GM12878 (cell line): ENCODE data around the gene ANAPC4. TPM values are rescaled to one million over a fixed set of nuclear protein-coding genes. Genes with fewer than 3 reads are reported as not detected.
A peak's percentile ranks its signal among the peaks of the same experiment; 100 is the strongest.

Source experiments
- ATAC-seq: fragments of 200-7000 bp; cut with Tn5 transposase; 3 replicates; pipeline ENCODE4 v1.9.1; 2020; ENCODE audit warnings: mild to moderate bottlenecking, moderate library complexity
- Bru-seq: library from RNA; stranded (reverse); fragments of 400-500 nt; gene quantifications from one replicate; lab custom pipeline; 2021; lab: Mats Ljungman, UMichigan
- BruChase-seq, 2 experiments: library from RNA; stranded (reverse); fragments of 400-500 nt; gene quantifications; one replicate each; lab custom pipeline; 2021; lab: Mats Ljungman, UMichigan
- BruUV-seq: library from RNA; stranded (reverse); fragments of 400-500 nt; replicated peaks from 2 replicates; lab custom pipeline; 2021; lab: Mats Ljungman, UMichigan
- CTCF ChIA-PET: fragments of 300-600 bp; sonication (Branson Sonifier 250); formaldehyde crosslinking; extraction: SDS; loops from one replicate; lab custom pipeline; 2021; ENCODE audit warnings: inconsistent platforms; lab: Yijun Ruan, JAX
- POLR2A ChIA-PET: fragments of 350-600 bp; formaldehyde crosslinking; extraction: SDS; loops from one replicate; lab custom pipeline; 2021; ENCODE audit warnings: inconsistent platforms; lab: Charles Lee
- RAD21 ChIA-PET: fragments of 300-600 bp; sonication (Branson Sonifier 250); formaldehyde crosslinking; loops from one replicate; lab custom pipeline; 2023; ENCODE audit warnings: antibody characterized with exemption; ENCODE audit not compliant: unreplicated experiment; lab: Charles Lee
- SMC1A ChIA-PET: fragments of 300-600 bp; sonication (Branson Sonifier 250); formaldehyde crosslinking; loops from one replicate; lab custom pipeline; 2023; ENCODE audit not compliant: unreplicated experiment, uncharacterized antibody; lab: Charles Lee
- DNase-seq: peaks from one replicate; pipeline ENCODE4 v3.0.0-alpha.2; 2011; ENCODE audit warnings: low read depth, low spot score
- FAIRE-seq: peaks from 3 replicates; lab custom pipeline; 2011; peaks lifted over from hg19 to GRCh38; lab: Jason Lieb, UNC
- H2AFZ ChIP-seq: 2 replicates; pipeline ENCODE4 v1.6.0; 2011; ENCODE audit warnings: low read depth, low read length, control low read depth; ENCODE audit not compliant: control insufficient read depth
- H3K27ac ChIP-seq: 2 replicates; pipeline ENCODE4 v1.5.1; 2011; ENCODE audit warnings: control low read depth; ENCODE audit not compliant: control insufficient read depth, insufficient read depth
- H3K27me3 ChIP-seq, 2 experiments: replicated peaks in 1 of 2; 2 replicates each; pipeline versions ENCODE4 v1.6.0 to v1.6.1; 2011; ENCODE audit warnings: low read length in 1 of 2; ENCODE audit not compliant: control insufficient read depth in 2 of 2, insufficient read depth in 2 of 2
- H3K36me3 ChIP-seq, 2 experiments: 2 replicates each; pipeline ENCODE4 v1.5.1; 2011; ENCODE audit warnings: low read length in 1 of 2; ENCODE audit not compliant: control insufficient read depth in 2 of 2, insufficient read depth in 2 of 2
- H3K4me1 ChIP-seq: 2 replicates; pipeline ENCODE4 v1.6.1; 2011; ENCODE audit warnings: mild to moderate bottlenecking, low read length, moderate library complexity, mixed read lengths; ENCODE audit not compliant: control insufficient read depth, insufficient read depth
- H3K4me2 ChIP-seq: 2 replicates; pipeline ENCODE4 v1.6.0; 2011; ENCODE audit warnings: control low read depth; ENCODE audit not compliant: control insufficient read depth, insufficient read depth
- H3K4me3 ChIP-seq: fragments of 200-600 bp; sonication (generic); 2 replicates; pipeline ENCODE4 v1.5.1; 2016
- H3K79me2 ChIP-seq: 2 replicates; pipeline ENCODE4 v1.6.0; 2011; ENCODE audit warnings: low read length; ENCODE audit not compliant: control insufficient read depth, insufficient read depth
- H3K9ac ChIP-seq: 2 replicates; pipeline ENCODE4 v1.8.0; 2011; ENCODE audit warnings: low read length, control low read depth, mixed read lengths; ENCODE audit not compliant: control insufficient read depth, insufficient read depth
- H3K9me3 ChIP-seq: replicated peaks from 3 replicates; pipeline ENCODE4 v1.5.1; 2011; ENCODE audit warnings: mild to moderate bottlenecking, low read length; ENCODE audit not compliant: control insufficient read depth, insufficient read depth
- H4K20me1 ChIP-seq: 2 replicates; pipeline ENCODE4 v1.6.0; 2011; ENCODE audit not compliant: control insufficient read depth, insufficient read depth
- CREB1 ChIP-seq: IDR thresholded peaks from 2 replicates; pipeline ENCODE4 v1.6.1; 2012; ENCODE audit warnings: low read depth, mild to moderate bottlenecking, inconsistent platforms
- FOXK2 ChIP-seq: fragments of 450-650 bp; IDR thresholded peaks from 2 replicates; pipeline ENCODE4 v1.6.1; 2017; ENCODE audit warnings: mild to moderate bottlenecking, moderate library complexity
- JUNB ChIP-seq: IDR thresholded peaks from 2 replicates; pipeline ENCODE4 v1.6.1; 2016; ENCODE audit warnings: antibody characterized with exemption, mild to moderate bottlenecking
- JUND ChIP-seq: IDR thresholded peaks from 2 replicates; pipeline ENCODE4 v1.6.1; 2012; ENCODE audit warnings: low read depth, mild to moderate bottlenecking, low read length, improper control_type of control experiment, moderate library complexity
- MTA2 ChIP-seq: fragments of 450-650 bp; IDR thresholded peaks from 2 replicates; pipeline ENCODE4 v1.6.1; 2016; ENCODE audit warnings: low read depth, mild to moderate bottlenecking, moderate library complexity
- NFYB ChIP-seq: IDR thresholded peaks from 2 replicates; pipeline ENCODE4 v1.6.1; 2011; ENCODE audit warnings: low read depth, mild to moderate bottlenecking, low read length, improper control_type of control experiment, moderate library complexity; ENCODE audit not compliant: insufficient read depth
- NR2F1 ChIP-seq: fragments of 450-650 bp; conservative IDR thresholded peaks from 2 replicates; pipeline ENCODE4 v1.6.1; 2017; ENCODE audit warnings: mild to moderate bottlenecking
- RAD51 ChIP-seq: fragments of 450-650 bp; IDR thresholded peaks from 2 replicates; pipeline ENCODE4 v1.6.1; 2016; ENCODE audit warnings: moderate library complexity, mild to moderate bottlenecking, inconsistent platforms
- RELA ChIP-seq: fragments of 450-650 bp; IDR thresholded peaks from 2 replicates; pipeline ENCODE4 v1.8.0; 2014; ENCODE audit warnings: borderline replicate concordance; ENCODE audit not compliant: partially characterized antibody
- WGBS: methylation state at CpG from one replicate; pipeline ENCODE4 v1.1.6; 2016; ENCODE audit warnings: low lambda C conversion rate; ENCODE audit not compliant: insufficient replicate concordance, insufficient coverage; ENCODE audit errors: missing lambda C conversion rate; 5-methylcytosine and 5-hydroxymethylcytosine counted together
- in situ Hi-C: fragments of 300-500 bp; cut with MboI; formaldehyde crosslinking; loops from 9 replicates; pipeline ENCODE4 v1.14.3; 2018; ENCODE audit warnings: mixed read lengths
- intact Hi-C: fragments of 100-400 bp; cut with micrococcal nuclease; formaldehyde crosslinking; loops from one replicate; pipeline ENCODE4 v1.14.2; 2022; ENCODE audit not compliant: unreplicated experiment
- long read RNA-seq, 2 experiments: library from polyadenylated mRNA; unstranded; transcript quantifications; one replicate each; pipeline ENCODE4 v2.0.0, GENCODE V29; 2019 to 2020
- polyA minus RNA-seq, 3 experiments: library from RNA; depleted of rRNA, polyadenylated mRNA; stranded (reverse); fragments of >200 nt; gene quantifications; 2 replicates each; pipeline ENCODE4 v1.2.3, GENCODE V29; 2011
- polyA plus RNA-seq, 11 experiments: library from polyadenylated mRNA; depleted of rRNA in 4 of 11; unstranded in 6 of 11; stranded (reverse) in 5 of 11; fragments of >200 nt; fragmentation: Nextera tagmentation in 4 of 11; fragmentation: Illumina TruSeq in 1 of 11; extraction: Ambion mirVana in 4 of 11; extraction: Trizol in 1 of 11; gene quantifications; 1 replicate in 1 of 11; 2 replicates in 10 of 11; pipeline versions ENCODE4 v1.2.1 to v1.2.3, GENCODE V29; 2011 to 2016; ENCODE audit warnings: inconsistent platforms in 2 of 11, missing spikeins in 2 of 11, low read depth in 1 of 11
- total RNA-seq, 4 experiments: library from RNA; depleted of rRNA in 3 of 4; stranded (reverse); fragments of >200 nt in 3 of 4; fragmentation: Illumina TruSeq in 1 of 4; extraction: Trizol in 1 of 4; gene quantifications; 2 replicates each; pipeline versions ENCODE4 v1.2.1 to v1.2.3, GENCODE V29; 2013 to 2021
- TF ChIP-seq, protein P1 (sequence below): IDR thresholded peaks from 2 replicates; pipeline ENCODE4 v1.6.1; 2011; ENCODE audit warnings: borderline replicate concordance, low read depth, mild to moderate bottlenecking, moderate library complexity, low read length; ENCODE audit not compliant: insufficient read depth, poor library complexity, severe bottlenecking
- TF ChIP-seq, protein P2 (sequence below): IDR thresholded peaks from 2 replicates; pipeline ENCODE4 v1.6.1; 2011; ENCODE audit warnings: low read depth, low read length, improper control_type of control experiment, borderline replicate concordance

ANAPC4 gene, protein sequence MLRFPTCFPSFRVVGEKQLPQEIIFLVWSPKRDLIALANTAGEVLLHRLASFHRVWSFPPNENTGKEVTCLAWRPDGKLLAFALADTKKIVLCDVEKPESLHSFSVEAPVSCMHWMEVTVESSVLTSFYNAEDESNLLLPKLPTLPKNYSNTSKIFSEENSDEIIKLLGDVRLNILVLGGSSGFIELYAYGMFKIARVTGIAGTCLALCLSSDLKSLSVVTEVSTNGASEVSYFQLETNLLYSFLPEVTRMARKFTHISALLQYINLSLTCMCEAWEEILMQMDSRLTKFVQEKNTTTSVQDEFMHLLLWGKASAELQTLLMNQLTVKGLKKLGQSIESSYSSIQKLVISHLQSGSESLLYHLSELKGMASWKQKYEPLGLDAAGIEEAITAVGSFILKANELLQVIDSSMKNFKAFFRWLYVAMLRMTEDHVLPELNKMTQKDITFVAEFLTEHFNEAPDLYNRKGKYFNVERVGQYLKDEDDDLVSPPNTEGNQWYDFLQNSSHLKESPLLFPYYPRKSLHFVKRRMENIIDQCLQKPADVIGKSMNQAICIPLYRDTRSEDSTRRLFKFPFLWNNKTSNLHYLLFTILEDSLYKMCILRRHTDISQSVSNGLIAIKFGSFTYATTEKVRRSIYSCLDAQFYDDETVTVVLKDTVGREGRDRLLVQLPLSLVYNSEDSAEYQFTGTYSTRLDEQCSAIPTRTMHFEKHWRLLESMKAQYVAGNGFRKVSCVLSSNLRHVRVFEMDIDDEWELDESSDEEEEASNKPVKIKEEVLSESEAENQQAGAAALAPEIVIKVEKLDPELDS
- total RNA-seq (2013; cell fraction: nucleolus; rRNA removed): 105 and 107 TPM in 2 replicates
- total RNA-seq (2014; rRNA removed) (27.8 and 29.8 TPM in 2 replicates), total RNA-seq (2014; rRNA removed; fragmentation: Illumina TruSeq; extraction: Trizol) (31.5 and 36.2 TPM in 2 replicates), total RNA-seq (2021) (27.6 and 28.2 TPM in 2 replicates), polyA plus RNA-seq (2011; rRNA removed) (31.6 and 58.9 TPM in 2 replicates), polyA plus RNA-seq (2014; fragmentation: Illumina TruSeq; extraction: Trizol) (40.1 and 51.2 TPM in 2 replicates), polyA plus RNA-seq (2014; fragmentation: Nextera tagmentation; extraction: Ambion mirVana) (10 to 100 TPM; 16.3 to 17.0 TPM), polyA plus RNA-seq (2014; rRNA removed) (24.5 and 27.0 TPM in 2 replicates), polyA plus RNA-seq (2016; fragmentation: Nextera tagmentation; extraction: Ambion mirVana) (10 to 100 TPM; 44.3 to 50.2 TPM), polyA minus RNA-seq (2011; rRNA and poly(A)+ RNA removed) (14.3 and 17.7 TPM in 2 replicates), Bru-seq, nascent RNA (percentile 80 among the genes with signal in this experiment), BruChase-seq, experiment 1, labeled RNA remaining after a 6-hour chase (percentile 92 among the genes with signal in this experiment), BruChase-seq, experiment 2, labeled RNA remaining after a 2-hour chase (percentile 92 among the genes with signal in this experiment)
- polyA plus RNA-seq (2011; ENCODE audit: low read depth): 15.3 TPM
- 8.5 and 8.8 TPM in 2 replicates for polyA plus RNA-seq (2011; cell fraction: cytosol; rRNA removed)
- 67.5 and 81.8 TPM in 2 replicates for polyA plus RNA-seq (2011; cell fraction: nucleus; rRNA removed)
- polyA plus RNA-seq (2012): 15.2 and 18.6 TPM in 2 replicates
- polyA minus RNA-seq (2011; cell fraction: cytosol; rRNA and poly(A)+ RNA removed): 4.8 and 9.6 TPM in 2 replicates
- 22.8 and 37.2 TPM in 2 replicates for polyA minus RNA-seq (2011; cell fraction: nucleus; rRNA and poly(A)+ RNA removed)
- long read RNA-seq, experiment 1, transcript ANAPC4-201 (29 exons, 2,685 nt): major isoform, 18 of 33 reads
- long read RNA-seq, experiment 1, partial matches to known transcripts: 7 of 33 reads
- long read RNA-seq, experiment 1, other reads (novel, unspliced or antisense): 8 of 33 reads
- long read RNA-seq, experiment 2, transcript ANAPC4-201 (29 exons, 2,685 nt): major isoform, 105 of 200 reads
- long read RNA-seq, experiment 2, transcript ANAPC4-210 (29 exons, 2,599 nt): minor isoform, 15 of 200 reads
- long read RNA-seq, experiment 2, partial matches to known transcripts: 46 of 200 reads
- long read RNA-seq, experiment 2, other reads (novel, unspliced or antisense): 34 of 200 reads

DNA sequence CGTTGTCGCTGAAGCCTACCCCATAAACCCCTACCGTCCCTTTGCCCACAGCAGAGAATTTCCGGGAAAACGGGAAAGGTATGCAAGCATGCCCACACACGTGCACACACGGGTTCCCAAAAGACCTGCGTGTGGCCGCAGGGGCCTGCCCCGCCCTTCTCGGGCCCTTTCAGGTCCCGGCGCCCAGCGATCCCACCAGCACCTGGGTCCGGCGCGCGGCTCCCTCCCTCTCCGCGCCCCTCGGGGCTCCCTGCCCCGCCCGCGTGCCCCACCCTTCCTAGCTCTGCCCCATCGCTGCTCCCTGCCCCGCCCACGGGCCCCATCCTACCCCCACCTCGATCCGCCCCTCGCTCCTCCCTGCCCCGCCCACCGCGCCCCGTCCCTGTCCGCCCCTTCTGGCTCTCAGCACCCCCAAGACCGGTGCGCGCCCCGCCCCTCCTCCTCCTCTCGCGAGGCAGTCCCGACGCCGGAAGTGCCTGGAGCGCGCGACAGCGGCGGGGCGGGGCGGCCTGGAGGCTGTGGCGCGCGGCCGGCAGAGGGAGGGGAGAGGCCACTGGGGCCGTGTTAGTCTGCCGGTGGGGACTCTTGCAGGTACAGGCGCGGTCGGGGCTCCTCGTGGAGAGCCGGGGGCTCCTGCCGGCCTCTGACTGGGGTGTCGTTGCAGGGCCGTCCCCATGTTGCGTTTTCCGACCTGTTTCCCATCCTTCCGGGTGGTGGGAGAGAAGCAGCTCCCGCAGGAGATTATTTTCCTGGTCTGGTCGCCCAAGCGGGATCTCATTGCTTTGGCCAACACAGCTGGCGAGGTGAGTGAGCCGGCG is at the start of gene ANAPC4:
TSS of gene ANAPC4 (plus strand) at position 510 of the 818 bp plus-strand sequence. CDS start at position 675, 165 bp downstream.
- Histone ChIP-seq H3K36me3 (peaks cover 0 to 4% of the 10 kb centered on the region in 2 experiments; a peak in 2 of 4 replicates), H4K20me1 (no peaks in the 10 kb centered on the region), H3K4me2 (peak within 1 kb of the TSS; percentile 75), H3K27me3 (no peaks in the 10 kb centered on the region), H3K4me1 (no peaks in the 10 kb centered on the region), H3K9ac (peak within 1 kb of the TSS; percentile 80), H3K9me3 (no peaks in the 10 kb centered on the region), H3K79me2 (peaks cover 27% of the 10 kb centered on the region), H3K4me3 (peak within 1 kb of the TSS; percentile 96), H3K27ac (peak within 1 kb of the TSS; percentile 55), H2AFZ (peak within 1 kb of the TSS; percentile 81)
- ChIA-PET POLR2A (interaction anchor here (0.7 to 1.8 kb wide), 7 partner anchors 9 to 179 kb away, joined by 3 to 8 read pairs (median 3); partner anchors contain the start of gene PI4K2B), CTCF (interaction anchor here (0.9 to 5.4 kb wide), 5 partner anchors 10 to 233 kb away, joined by 3 to 28 read pairs (median 5); partner anchors contain the start of gene ZCCHC4), RAD21 (interaction anchor here (0.7 kb wide), 3 partner anchors 9 to 64 kb away, joined by 3 read pairs; partner anchors contain the start of gene ZCCHC4), SMC1A (interaction anchor here (1.2 to 2.8 kb wide), 3 partner anchors 9 to 65 kb away, joined by 4 to 8 read pairs (median 5); partner anchors contain the start of gene ZCCHC4)
- in situ Hi-C loops: loop anchor here (25.0 kb wide), 1 partner anchor 815 kb away; no protein-coding TSS in a partner anchor
- BruUV-seq: no TSS peak
- ATAC-seq (peak; percentile 97), FAIRE-seq (peak; percentile 73), DNase-seq (peak; percentile 69)
- 0% methylated on average over 35 of the region's 74 CpGs for WGBS
- intact Hi-C loops: loop anchor here (2.0 to 5.0 kb wide), 4 partner anchors 64 to 795 kb away; partner anchors contain the start of genes DHX15, PI4K2B, SEPSECS and ZCCHC4
- no peak for TF ChIP-seq NFYB
- TF ChIP-seq, protein P1, sequence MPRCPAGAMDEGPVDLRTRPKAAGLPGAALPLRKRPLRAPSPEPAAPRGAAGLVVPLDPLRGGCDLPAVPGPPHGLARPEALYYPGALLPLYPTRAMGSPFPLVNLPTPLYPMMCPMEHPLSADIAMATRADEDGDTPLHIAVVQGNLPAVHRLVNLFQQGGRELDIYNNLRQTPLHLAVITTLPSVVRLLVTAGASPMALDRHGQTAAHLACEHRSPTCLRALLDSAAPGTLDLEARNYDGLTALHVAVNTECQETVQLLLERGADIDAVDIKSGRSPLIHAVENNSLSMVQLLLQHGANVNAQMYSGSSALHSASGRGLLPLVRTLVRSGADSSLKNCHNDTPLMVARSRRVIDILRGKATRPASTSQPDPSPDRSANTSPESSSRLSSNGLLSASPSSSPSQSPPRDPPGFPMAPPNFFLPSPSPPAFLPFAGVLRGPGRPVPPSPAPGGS: no peak
- TF ChIP-seq FOXK2: no peak
- TF ChIP-seq, protein P2, sequence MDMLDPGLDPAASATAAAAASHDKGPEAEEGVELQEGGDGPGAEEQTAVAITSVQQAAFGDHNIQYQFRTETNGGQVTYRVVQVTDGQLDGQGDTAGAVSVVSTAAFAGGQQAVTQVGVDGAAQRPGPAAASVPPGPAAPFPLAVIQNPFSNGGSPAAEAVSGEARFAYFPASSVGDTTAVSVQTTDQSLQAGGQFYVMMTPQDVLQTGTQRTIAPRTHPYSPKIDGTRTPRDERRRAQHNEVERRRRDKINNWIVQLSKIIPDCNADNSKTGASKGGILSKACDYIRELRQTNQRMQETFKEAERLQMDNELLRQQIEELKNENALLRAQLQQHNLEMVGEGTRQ: no peak
- TF ChIP-seq CREB1: peak; percentile 33; the same call in 1 of the 2 replicates
- TF ChIP-seq JUNB: no peak
- TF ChIP-seq MTA2: no peak
- no peak for TF ChIP-seq JUND
- 0 out of 2 replicates have a peak, but pooled peaks have one; percentile 28 for TF ChIP-seq NR2F1
- no peak for TF ChIP-seq RAD51
- no peak for TF ChIP-seq RELA
